Activated naive CD4-positive, alpha-beta T cell (primary cell): ENCODE results near the gene PIP5K1B.

Experiments
- DNase-seq, 4 experiments: peaks; one replicate each; lab custom pipeline; 2025; lab: John Stamatoyannopoulos, UW

Gene PIP5K1B

DNA sequence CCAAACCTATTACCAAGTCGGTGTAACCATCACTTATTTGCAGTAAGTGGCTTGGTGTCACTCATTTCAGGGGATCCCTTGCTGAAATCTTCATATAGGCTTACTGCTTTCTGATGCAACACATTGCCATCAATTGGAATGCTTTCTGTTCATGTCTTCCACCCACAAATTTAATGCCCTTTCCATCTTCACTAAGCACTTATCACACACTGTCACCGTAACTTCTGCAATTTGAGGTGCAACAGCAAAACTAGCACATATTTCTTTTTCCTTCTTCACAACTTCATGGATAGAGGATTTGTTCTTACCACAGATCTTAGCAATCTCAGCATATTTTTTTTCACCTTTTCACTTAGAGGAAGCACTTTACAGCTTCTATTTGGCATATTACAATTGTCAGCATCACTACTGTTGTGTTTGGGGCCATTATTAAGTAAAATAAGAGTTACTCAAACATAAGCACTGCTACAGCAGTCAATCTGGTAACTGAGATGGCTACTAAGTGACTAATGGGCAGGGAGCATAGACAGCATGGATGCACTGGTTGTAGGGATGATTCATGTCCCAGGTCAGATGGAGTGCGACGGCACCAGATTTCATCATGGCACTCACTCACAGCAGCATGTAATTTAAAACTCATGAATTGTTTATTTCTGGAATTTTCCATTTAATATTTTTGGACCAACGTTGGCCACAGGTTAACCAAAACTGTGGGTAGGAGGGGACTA is 70.1 kb downstream of the PIP5K1B start:
- DNase-seq: no peak

DNA sequence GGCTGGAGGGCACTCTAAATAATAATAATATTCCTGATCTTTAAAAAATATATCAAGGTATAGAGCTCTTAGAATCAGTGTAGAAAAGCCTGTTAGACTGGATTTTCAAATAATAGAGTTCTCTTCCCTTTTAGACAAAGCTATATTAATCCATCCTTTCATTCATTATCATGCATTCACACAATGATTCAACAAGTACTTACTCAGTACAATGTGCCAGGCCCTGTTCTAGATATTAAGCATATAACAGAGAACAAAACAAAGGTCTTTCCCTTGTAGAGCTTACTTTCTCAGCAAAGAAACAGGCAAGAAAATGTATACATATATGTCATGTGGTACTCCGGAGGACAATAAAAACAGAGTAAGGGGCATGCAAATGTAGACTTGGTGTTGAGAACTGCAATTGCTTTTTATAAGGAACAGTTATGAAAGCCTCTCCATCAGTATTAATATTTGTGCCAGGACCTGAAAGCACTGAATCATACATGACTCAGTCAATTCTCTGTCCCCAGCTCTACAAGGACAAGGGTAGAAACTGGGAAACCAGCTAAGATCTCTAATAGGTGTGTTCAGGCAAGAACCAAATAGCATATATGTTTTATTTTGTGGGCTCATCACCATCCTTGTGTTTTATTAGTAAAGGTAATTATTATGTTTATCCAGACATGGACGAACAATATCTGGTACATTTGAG is 72.2 kb downstream of the PIP5K1B start:
- no peak for DNase-seq

DNA sequence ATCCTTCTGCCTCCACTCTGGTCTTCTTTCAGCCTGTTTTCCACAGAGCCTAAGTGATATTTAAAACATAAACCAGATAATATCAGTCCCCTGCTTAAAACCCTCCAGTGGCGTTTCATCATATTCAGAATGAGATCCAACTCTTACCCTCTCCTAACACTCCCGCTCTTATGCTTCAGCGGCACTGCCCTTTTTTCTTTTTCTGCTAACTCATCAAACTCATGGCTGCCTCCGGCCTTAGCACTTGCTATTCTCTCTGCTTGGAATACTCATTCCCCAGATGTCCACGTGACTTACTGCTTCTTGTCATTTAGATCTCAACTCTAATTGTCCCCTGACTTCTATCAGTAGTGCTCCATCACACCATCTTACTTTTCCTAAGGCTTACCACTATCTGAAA is 73.6 kb downstream of the PIP5K1B start:
- no peak for DNase-seq

DNA sequence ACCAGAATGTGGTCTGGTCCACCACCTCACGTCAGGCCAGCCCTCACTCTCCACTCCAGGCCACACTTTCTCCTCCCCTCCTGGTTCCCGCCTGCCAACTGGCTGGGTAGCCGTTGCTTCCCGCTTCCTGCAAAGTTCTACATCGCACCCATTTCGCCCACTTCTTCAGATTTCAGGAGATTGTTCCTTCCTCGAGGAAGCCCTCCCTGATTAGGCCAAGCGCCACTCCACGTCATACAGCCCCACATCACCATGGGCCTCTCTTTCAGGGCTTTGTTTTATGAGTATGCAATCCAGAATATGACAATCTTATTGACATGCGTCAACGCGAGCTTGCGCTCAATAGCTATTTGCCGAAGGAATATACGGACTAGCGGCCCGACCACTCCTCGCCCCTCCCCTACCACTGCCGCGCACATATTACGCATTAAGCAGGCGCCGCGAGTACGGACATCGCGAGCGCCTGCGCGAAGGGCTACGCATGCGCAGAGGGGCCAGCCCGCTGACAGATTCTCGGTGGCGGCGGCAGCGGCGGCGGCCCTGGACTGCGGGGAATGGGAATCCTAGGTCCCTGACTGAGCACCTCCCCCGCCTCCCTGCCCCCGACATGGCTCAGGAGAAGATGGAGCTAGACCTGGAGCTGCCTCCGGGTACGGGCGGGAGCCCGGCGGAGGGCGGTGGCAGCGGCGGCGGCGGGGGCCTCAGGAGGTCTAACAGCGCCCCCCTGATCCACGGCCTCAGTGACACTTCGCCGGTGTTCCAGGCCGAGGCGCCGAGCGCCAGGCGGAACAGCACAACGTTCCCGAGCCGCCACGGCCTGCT is 74.7 kb downstream of the PIP5K1B start:
- peak; percentile 81 to 91 (median 90) for DNase-seq

DNA sequence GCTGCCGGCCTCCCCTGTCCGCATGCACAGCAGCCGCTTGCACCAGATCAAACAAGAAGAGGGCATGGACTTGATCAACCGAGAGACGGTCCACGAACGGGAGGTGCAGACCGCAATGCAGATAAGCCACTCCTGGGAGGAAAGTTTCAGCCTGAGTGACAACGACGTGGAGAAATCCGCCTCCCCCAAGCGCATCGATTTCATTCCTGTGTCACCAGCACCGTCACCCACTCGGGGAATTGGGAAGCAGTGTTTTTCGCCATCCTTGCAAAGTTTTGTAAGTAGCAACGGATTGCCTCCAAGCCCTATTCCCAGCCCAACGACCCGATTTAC is 75.3 kb downstream of the PIP5K1B start:
- DNase-seq: no peak

DNA sequence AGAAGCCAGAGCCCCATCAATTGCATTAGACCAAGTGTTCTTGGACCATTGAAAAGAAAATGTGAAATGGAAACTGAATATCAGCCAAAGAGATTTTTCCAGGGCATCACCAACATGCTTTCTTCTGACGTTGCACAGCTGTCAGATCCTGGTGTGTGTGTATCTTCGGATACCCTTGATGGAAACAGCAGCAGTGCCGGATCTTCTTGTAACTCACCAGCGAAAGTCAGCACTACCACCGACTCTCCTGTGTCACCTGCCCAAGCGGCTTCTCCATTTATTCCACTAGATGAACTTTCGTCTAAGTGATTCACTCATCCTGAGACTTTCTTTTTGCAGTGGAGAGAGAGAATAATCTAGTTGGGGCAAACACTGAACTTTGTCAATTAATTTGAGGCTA is 75.7 kb downstream of the PIP5K1B start:
- DNase-seq: no peak

DNA sequence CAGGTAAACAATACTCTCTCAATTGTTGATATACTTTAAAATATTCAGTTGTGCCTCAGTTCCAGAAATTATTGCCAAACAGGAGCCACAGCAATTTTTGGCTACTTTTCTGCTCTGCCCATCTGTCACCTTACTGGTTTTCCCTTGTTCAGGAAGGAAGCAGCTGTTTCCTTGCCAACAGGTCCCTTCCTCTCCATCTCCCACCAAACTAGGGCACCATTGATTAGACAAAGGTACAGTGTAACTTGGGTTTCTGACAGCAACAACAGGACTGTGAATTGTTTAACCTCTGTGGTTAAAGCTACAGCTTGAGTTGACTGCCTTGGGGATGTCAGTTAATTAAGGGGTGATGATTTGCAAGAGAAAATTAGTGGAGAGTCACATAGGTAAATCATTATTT is 76.9 kb downstream of the PIP5K1B start:
- no peak for DNase-seq

DNA sequence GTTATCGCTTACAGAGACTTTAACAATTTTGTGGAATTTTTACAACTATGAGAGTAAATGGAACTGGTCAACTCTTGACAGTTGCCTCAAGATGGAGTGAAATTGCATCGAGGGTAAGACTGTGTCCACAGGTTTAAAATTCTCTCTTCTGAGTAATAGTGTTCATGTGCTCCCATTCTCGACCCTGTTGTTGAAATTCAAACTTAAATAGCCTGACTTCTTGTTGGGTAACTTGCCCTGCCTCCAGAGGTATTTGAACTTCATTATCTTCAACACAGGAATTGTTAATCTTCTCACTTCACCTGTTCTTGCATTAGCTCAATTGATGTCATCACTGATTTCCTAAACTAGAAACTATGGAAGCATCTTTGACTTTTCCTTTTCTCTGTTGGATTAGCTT is 77.5 kb downstream of the PIP5K1B start:
- no peak for DNase-seq

DNA sequence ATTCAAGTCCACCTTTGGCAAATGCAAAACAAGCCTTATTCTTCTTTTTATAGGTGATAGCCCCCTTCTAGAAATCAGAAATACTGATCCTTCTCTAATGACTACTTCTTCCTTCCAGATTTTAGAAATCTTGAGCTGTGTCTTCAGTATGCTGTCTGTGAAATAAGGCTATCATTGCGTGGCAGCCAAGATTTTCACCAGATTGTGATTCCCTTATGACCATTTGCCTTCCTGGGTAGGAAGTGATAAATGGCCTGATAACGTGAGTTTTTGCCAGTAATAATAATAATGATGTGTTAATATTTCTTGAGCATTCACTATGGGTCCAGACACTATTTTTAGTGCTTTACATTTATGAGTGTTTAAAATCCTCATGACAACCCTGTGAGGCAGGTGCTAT is 80.9 kb downstream of the PIP5K1B start:
- no peak for DNase-seq

DNA sequence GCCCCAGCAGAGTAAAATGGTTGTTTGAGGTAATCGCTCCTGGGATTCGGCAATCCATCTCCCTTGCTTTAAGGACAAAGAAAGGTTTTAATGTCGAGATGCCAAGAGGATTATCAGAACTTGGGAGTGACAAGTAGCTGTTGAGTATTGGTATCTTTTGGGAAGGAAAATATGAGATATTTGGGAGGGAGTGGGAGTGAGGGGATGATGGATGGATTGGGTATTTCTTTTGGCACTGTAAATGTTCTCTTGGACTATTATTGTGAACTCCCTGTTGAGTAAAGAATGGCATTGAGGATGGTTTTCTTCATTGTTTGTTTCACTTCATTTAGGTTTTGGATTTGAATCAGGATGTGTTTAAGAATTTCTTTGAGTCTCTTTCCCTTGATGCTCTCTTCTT is 86.1 kb downstream of the PIP5K1B start:
- DNase-seq: no peak

DNA sequence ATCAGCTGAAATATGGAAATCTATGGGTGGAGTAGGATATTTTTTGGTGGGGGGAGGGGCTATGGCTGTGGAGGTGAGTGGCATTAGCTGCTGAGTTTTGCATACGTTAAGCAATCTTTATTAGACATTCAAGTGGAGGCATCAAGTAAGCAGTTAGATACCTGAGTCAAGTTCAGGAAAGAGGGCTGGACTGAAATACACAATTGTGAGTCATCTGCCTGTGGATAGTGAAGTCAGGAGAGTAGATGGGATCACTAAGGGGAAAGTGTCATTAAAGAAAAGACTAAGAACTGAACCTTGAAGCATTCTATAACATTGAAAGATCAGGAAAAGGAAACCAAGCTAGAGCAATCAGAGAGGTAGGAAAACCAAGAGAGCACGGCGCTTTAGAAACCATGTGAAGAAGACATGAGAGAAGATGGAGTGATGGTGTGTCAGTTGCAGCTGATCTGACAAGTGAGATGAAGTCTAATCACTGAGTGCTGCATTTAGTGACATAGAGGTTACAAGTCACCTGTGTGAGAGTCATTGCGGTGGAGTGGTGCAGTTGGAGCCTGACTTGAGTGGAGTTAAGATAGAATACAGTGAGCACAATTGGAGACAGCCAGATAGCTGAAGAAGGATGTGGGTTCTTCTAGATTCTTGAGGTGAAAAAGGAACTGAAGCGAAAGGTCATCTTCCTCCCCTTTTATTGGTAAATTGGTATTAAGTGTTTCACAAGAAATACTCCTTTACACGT is 88.7 kb downstream of the PIP5K1B start:
- DNase-seq: no peak

DNA sequence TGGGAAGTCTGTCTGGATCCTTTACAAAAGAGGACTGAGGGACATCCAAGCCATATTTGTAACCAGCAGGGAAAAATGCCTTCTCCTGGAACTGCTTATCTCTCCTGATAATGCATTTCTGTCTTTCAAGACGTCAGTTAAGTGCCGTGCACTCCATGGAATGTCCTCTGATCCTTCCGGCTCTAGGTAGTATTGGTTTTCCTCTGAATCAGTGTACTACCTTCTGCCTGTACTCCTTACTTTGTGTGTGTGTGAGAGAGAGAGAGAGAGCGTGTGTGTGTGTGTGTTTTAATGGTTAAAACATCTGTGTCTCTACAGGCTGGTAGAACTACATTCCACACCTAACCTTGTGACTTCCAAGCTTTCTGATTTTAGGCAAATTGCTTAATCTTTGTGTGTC is 89.9 kb downstream of the PIP5K1B start:
- no peak for DNase-seq

DNA sequence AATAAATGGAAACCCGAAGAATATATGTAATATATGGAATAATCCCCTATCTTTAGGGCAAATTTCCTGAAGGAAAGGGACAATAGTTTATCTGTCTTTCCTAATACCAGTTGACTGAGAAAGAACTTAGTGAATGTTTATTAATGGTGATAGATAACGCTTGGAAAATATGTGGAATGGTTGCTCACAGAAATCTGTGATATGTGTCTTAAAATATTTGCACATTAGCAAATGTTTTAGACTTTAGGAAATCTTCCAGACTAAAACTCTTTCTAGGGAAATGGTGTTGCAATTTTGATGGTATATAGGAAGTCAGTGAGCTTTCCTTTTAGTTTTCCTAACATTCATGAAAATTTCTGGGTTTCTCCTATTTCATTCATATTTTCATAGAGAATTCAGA is 90.4 kb downstream of the PIP5K1B start:
- no peak for DNase-seq

DNA sequence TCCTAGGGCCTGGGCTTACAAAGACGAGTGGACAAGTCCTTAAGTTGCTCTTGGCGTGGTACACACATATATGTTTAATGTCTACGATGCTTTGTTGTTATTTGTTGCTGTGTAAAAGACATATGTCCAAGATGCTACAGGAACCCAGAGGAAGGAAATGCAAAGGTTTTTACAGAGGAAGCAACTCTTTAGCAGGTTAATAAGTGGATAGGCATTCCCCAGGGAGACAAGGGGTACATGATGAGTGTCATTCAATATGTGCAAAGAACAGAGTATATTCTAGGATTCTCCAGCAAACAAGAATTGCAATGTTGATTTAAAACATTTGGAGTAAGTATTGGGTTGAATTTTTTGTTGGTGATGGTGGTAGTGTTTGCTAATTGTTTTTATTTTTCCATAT is 92.1 kb downstream of the PIP5K1B start:
- DNase-seq: no peak

DNA sequence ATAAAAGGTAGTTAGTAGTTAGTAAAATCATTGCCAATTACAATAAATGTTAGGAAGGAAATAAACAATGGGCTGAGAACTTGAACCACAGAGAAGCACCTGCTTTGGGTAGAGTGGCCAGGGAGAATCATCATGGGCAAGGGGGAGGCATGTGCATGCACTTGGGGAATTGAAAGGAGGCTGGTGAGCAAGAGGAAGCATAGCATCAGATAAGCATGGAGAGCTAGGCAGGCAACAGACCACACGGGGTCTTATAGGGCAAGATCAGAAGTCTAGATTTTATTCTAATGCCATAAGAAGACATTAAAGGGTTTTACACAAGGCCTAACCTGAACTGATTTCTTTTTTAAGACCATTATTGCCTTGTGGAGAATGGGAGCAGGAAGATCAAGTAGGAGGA is 93.4 kb downstream of the PIP5K1B start:
- no peak for DNase-seq

DNA sequence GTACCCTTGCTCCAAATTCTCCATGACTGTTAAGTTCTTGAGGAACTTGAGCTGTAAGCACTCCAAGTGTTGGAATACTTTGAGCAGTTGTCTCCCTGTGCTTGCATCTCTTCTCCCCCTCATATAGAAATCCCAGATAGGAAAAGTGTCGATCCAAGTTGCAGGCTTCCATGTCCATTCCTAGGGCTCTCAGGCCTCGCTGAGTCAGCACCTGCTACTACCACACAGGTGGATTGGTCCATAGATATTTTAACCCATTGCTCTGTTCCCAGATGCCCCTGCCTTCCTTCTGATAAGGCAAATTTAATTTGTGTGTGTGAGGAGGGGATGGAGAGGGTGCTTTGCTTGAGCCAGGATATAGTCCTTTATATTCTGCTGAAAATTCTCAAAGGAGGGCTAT is 95.8 kb downstream of the PIP5K1B start:
- no peak for DNase-seq

DNA sequence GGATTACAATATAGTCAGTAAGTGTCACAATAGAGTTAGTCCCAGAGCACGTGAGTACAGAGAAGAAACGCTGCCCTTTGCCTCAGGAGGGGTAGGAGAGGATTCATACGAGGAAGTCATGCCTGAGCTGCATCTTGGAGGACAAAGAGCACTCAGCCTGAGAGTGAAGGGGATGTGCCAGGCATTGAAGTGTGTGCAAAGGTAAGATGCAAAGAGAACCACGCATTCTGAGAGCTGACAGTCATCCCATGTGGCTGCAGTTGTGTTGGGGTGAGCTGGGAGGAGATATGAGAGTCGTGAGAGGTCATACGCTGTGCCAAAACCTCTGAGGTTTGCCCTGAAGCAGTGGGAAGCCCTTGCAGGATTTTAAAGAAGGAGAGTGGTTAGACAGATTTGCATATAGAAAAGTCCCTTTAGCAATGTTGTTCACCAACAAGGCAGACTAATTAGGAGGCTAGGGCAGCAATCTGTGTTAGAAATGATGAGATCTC is 97.5 kb downstream of the PIP5K1B start:
- no peak for DNase-seq

DNA sequence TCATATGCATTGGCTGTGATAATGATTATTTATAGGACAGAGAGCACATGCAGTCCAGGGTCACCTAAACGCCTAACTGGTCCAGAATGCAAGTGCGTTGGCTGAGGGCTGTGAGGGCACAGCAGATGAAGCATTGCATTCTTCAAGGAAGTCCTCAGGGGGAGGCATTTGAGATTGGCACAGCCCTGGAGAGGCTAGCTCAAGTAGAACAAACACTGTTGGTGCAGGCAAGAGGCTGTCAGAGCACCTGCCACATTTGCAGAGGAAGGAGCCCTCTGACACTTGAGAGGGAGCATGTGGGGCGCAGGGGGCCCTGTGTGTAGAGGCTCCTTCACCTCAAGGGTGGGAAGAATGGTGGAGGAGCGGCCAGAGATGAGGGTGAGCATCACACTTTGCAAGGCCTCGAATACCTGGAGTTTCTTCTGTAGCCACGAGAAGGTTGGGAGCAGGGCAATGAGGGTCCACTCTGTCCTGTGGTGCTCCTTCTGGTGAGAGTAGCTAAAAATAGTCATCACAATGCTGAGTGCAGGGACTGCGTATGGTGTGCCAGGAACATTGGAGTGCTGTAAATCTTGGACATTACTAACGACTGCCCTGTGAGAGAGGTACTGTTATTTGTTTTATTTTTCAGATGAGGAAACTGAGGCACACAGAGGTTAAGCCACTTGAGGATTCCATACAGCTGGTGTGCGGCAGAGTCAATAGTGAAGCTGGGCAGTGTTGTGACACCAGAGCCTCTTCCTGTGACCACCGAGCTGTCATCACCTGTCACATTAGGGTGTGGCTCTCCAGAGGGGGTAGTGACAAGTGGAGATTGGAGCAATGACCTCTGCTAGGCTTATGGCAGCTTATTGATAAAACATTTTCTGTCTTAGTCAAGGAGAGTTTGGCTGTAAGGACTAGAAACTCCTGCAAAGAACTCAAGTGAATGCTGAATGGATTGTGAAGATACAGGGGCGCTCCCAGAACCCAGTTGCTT is 100.2 kb downstream of the PIP5K1B start:
- no peak for DNase-seq

DNA sequence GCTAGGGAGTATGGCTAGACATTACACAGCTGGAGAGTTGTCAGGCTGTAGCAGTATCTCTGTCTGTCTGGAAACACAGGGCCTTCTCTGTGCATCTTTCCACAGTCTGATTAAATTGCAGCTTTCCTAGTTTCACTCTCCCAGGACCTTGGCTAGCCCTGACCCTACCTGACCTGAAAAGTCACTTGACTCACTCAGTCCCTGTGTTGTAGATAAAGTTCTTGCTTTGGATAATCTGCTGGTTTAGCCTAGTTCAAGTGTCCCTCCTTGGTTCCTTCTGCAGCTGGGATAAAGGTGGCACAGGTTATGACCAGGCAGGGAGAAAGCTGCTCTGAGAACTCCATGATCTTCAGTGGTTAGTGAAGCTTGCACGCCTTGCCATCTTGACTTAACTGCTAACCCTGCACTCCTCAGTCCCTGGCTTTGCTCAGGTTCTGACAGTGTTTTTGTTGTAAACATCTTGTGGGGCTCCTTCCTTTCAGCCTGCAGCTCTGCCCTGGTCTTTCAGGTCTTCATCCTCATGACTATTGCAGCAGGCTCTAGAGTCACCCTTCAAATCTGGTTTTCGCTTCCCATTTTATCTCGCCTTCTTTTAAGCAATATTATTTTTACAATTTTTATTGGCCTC is 101.0 kb downstream of the PIP5K1B start:
- DNase-seq: no peak

DNA sequence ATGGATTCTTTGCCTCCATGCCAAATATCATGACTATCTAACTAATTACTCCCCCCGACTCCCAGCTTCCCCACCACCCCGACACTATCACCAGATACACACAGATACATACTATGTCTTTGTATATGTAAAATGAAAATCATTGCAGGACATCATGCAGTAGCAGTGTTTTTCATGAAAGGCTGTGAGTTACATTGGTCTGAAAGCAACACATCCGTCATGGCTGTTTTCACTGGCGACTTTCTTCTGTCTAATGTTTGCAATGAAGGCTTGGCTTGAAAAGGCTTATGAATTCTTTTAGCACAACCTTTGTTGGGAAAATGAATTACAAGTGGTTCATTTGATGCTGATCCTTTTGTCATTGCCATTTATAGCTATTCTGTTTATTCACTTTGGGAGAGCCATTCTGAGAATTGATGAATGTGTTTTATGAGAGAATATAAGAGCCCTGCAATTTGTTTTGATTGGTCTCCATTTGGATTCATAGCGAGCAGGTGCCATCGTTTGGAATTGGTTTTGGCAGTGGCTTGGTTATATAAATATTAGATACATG is 103.4 kb downstream of the PIP5K1B start:
- DNase-seq: no peak
